Measurements from ENCODE around the gene TRIM67.

The TRIM67 gene

DNA sequence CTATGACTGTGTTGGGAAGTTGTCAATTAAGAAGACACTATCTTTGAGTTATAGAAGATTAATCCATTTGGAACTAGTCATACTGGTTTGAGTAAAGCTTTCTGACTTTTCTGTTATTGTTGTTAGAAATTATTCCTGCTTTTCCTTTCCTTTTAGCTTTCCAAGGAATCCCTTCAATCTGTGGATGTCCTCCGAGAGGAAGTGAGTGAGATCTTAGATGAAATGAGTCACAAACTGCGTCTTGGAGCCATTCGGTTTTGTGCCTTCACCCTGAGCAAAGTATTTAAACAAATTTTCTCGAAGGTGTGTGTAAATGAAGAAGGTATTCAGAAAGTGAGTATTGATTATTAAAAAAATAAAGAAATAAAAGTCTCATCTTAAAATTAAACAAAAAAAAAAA lies 98.5 kb downstream of the TRIM67 start:
- Histone ChIP-seq H3F3A (ENCODE audit: insufficient read depth, low read length) (no peaks in the 10 kb centered on the region), H3K9me2 (replicated peaks; ENCODE audit: insufficient read depth, low read length) (no peaks in the 10 kb centered on the region), H3K9me3 (replicated peaks; ENCODE audit: insufficient read depth, low read length) (no peaks in the 10 kb centered on the region), H3K9ac (ENCODE audit: low read length) (no peak overlapping the region), H3K79me2 (ENCODE audit: low read length) (no peaks in the 10 kb centered on the region), H3K27me3 (replicated peaks; ENCODE audit: insufficient read depth, low read length) (no peaks in the 10 kb centered on the region), H3K4me3 (ENCODE audit: low read length) (no peak overlapping the region), H3K27ac (ENCODE audit: low read length) (no peak overlapping the region), H3K4me2 (ENCODE audit: low read depth, low read length) (no peak overlapping the region), H2AFZ (ENCODE audit: low read length) (no peak overlapping the region), H3K4me1 (ENCODE audit: low read length) (no peaks in the 10 kb centered on the region), H3K36me3 (replicated peaks; ENCODE audit: insufficient read depth, low read length) (peaks cover 4% of the 10 kb centered on the region; the same call in 1 of the 2 replicates), H4K20me1 (ENCODE audit: insufficient read depth, low read length) (no peaks in the 10 kb centered on the region)
- no peak for TF ChIP-seq EZH2phosphoT487 (IDR thresholded peaks at IDR 0.05; ENCODE audit: low read length)
- TF ChIP-seq EZH2 (optimal IDR thresholded peaks at IDR 0.05; ENCODE audit: low read depth, low read length): no peak
- TF ChIP-seq, protein P1, sequence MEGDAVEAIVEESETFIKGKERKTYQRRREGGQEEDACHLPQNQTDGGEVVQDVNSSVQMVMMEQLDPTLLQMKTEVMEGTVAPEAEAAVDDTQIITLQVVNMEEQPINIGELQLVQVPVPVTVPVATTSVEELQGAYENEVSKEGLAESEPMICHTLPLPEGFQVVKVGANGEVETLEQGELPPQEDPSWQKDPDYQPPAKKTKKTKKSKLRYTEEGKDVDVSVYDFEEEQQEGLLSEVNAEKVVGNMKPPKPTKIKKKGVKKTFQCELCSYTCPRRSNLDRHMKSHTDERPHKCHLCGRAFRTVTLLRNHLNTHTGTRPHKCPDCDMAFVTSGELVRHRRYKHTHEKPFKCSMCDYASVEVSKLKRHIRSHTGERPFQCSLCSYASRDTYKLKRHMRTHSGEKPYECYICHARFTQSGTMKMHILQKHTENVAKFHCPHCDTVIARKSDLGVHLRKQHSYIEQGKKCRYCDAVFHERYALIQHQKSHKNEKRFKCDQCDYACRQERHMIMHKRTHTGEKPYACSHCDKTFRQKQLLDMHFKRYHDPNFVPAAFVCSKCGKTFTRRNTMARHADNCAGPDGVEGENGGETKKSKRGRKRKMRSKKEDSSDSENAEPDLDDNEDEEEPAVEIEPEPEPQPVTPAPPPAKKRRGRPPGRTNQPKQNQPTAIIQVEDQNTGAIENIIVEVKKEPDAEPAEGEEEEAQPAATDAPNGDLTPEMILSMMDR (IDR thresholded peaks at IDR 0.05; ENCODE audit: low read length): no peak
- no peak for DNase-seq

DNA sequence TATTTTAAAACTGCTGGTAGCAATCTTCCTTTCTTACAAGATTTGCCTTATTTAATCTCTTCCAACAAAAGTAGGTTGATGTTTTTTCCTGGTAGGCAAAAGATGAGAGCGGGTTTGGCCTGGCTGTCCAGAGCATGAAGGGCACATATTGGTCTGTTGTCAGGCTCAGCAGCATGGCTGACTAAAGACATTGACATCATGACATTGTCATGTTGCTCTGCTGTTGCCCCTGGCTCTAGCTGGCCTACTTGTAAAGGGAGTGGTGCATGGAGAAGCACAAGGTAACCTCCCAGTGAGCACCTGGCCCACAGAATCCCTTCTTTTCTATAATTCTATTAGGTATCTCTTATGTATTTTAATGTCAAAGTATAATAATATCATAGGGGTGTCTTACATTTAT lies 102.8 kb downstream of the TRIM67 start:
- H3K9me2 ChIP-seq (replicated peaks; ENCODE audit: insufficient read depth, low read length): no peaks in the 10 kb centered on the region
- H3K9ac ChIP-seq (ENCODE audit: low read length): no peak overlapping the region
- H3K4me2 ChIP-seq (ENCODE audit: low read depth, low read length): no peak overlapping the region
- H4K20me1 ChIP-seq (ENCODE audit: insufficient read depth, low read length): no peaks in the 10 kb centered on the region
- no peaks in the 10 kb centered on the region for H3K79me2 ChIP-seq (ENCODE audit: low read length)
- H3K36me3 ChIP-seq (replicated peaks; ENCODE audit: insufficient read depth, low read length): peaks cover 7% of the 10 kb centered on the region; the same call in 1 of the 2 replicates
- no peaks in the 10 kb centered on the region for H3F3A ChIP-seq (ENCODE audit: insufficient read depth, low read length)
- TF ChIP-seq EZH2phosphoT487 (IDR thresholded peaks at IDR 0.05; ENCODE audit: low read length): no peak
- DNase-seq: no peak
- H3K27ac ChIP-seq (ENCODE audit: low read length): no peak overlapping the region
- H3K9me3 ChIP-seq (replicated peaks; ENCODE audit: insufficient read depth, low read length): no peaks in the 10 kb centered on the region
- no peak overlapping the region for H2AFZ ChIP-seq (ENCODE audit: low read length)
- H3K27me3 ChIP-seq (replicated peaks; ENCODE audit: insufficient read depth, low read length): no peaks in the 10 kb centered on the region
- H3K4me1 ChIP-seq (ENCODE audit: low read length): no peaks in the 10 kb centered on the region
- H3K4me3 ChIP-seq (ENCODE audit: low read length): no peak overlapping the region

DNA sequence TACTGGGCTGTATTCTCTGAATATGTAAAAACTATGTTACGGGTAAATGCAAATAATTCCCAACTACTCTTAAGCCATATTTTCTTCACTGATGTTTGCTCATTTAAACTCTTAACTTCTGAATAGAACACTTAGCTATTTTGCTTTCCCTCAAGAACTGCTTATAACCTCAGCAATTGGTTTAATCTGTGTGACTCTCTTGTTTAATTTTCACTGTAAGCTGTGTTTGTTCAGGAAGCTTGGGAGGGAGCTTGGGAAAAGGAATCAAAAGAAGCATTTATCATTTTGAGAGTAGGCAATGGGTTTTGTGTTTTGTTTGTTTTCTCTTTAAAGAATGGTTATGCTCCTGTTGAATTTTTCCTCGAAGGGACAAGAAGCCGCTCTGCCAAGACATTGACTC lies 103.5 kb downstream of the TRIM67 start:
- Histone ChIP-seq H3K79me2 (ENCODE audit: low read length) (no peaks in the 10 kb centered on the region), H3K27ac (ENCODE audit: low read length) (no peak overlapping the region), H3K4me2 (ENCODE audit: low read depth, low read length) (no peak overlapping the region), H4K20me1 (ENCODE audit: insufficient read depth, low read length) (no peaks in the 10 kb centered on the region), H3F3A (ENCODE audit: insufficient read depth, low read length) (no peaks in the 10 kb centered on the region), H3K4me1 (ENCODE audit: low read length) (no peaks in the 10 kb centered on the region), H3K9me2 (replicated peaks; ENCODE audit: insufficient read depth, low read length) (no peaks in the 10 kb centered on the region), H3K9me3 (replicated peaks; ENCODE audit: insufficient read depth, low read length) (no peaks in the 10 kb centered on the region), H3K36me3 (replicated peaks; ENCODE audit: insufficient read depth, low read length) (peaks cover 4% of the 10 kb centered on the region; the same call in 1 of the 2 replicates), H3K4me3 (ENCODE audit: low read length) (no peak overlapping the region), H2AFZ (ENCODE audit: low read length) (no peak overlapping the region), H3K27me3 (replicated peaks; ENCODE audit: insufficient read depth, low read length) (no peaks in the 10 kb centered on the region), H3K9ac (ENCODE audit: low read length) (no peak overlapping the region)
- no peak for DNase-seq
- TF ChIP-seq EZH2phosphoT487 (IDR thresholded peaks at IDR 0.05; ENCODE audit: low read length) (no peak), EZH2 (optimal IDR thresholded peaks at IDR 0.05; ENCODE audit: low read depth, low read length) (no peak)
- TF ChIP-seq, protein P1 (IDR thresholded peaks at IDR 0.05; ENCODE audit: low read length): no peak

DNA sequence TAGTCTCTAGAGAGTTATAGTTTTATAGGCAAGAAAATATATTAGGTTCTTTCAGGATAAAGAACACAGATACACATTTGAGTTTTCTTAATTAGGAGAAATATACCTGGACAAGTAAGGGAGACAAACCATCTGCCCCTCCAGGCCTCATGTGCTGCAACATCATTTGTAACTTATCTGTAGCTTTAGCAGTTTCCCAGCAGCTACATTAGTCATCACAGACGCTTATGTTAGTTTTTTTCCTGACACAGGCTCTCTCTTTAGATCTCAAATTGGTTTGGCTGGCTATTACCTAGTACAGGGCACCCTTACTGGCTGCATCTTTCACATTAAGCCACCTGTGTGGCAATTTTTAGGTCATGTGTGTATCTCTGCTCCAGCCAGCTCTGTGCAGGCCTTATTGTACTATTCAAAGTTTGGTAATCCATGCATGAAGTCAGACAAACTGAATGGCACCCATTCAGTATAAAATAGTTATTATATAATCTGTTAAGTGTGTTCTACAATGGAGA lies 105.0 kb downstream of the TRIM67 start:
- Histone ChIP-seq H3K4me3 (ENCODE audit: low read length) (no peak overlapping the region), H4K20me1 (ENCODE audit: insufficient read depth, low read length) (no peaks in the 10 kb centered on the region), H3F3A (ENCODE audit: insufficient read depth, low read length) (no peaks in the 10 kb centered on the region), H3K79me2 (ENCODE audit: low read length) (no peaks in the 10 kb centered on the region), H3K9me3 (replicated peaks; ENCODE audit: insufficient read depth, low read length) (no peaks in the 10 kb centered on the region), H3K4me2 (ENCODE audit: low read depth, low read length) (no peak overlapping the region), H3K9me2 (replicated peaks; ENCODE audit: insufficient read depth, low read length) (no peaks in the 10 kb centered on the region), H3K9ac (ENCODE audit: low read length) (no peak overlapping the region), H3K27me3 (replicated peaks; ENCODE audit: insufficient read depth, low read length) (no peaks in the 10 kb centered on the region), H3K36me3 (replicated peaks; ENCODE audit: insufficient read depth, low read length) (peaks cover 4% of the 10 kb centered on the region; the same call in 1 of the 2 replicates), H3K27ac (ENCODE audit: low read length) (no peak overlapping the region), H2AFZ (ENCODE audit: low read length) (no peak overlapping the region), H3K4me1 (ENCODE audit: low read length) (no peaks in the 10 kb centered on the region)
- no peak for TF ChIP-seq EZH2phosphoT487 (IDR thresholded peaks at IDR 0.05; ENCODE audit: low read length)
- TF ChIP-seq, protein P1 (IDR thresholded peaks at IDR 0.05; ENCODE audit: low read length): no peak
- TF ChIP-seq EZH2 (optimal IDR thresholded peaks at IDR 0.05; ENCODE audit: low read depth, low read length): no peak
- DNase-seq: no peak
